ENCODE results near the gene ANKRD53. TPM values are rescaled to one million over a fixed set of nuclear protein-coding genes. Genes with fewer than 3 reads are reported as not detected.
"Not testable (repeated sequence)": the region's sequence is repeated elsewhere in the genome, so short reads cannot be mapped to it uniquely, and the experiment has no call there.

The ANKRD53 gene
- polyA plus RNA-seq, 1 donor = 2.3 TPM

GRCh38 chr2:70992945-70993853 is 14.8 kb downstream of the ANKRD53 start:
- Histone ChIP-seq H3K9me3 (ENCODE audit: control insufficient read depth, low read depth, low read length) (no peaks in the 10 kb centered on the region), H3K27ac (ENCODE audit: low read length) (no peak overlapping the region), H3K27me3 (ENCODE audit: control insufficient read depth, insufficient read depth, low read length) (no peaks in the 10 kb centered on the region), H3K36me3 (ENCODE audit: control insufficient read depth, insufficient read depth, low read length) (peaks cover 38% of the 10 kb centered on the region), H3K4me3 (ENCODE audit: low read length) (peak overlapping the region; percentile 59), H3K4me1 (ENCODE audit: control insufficient read depth, insufficient read depth, low read length) (peaks cover 9% of the 10 kb centered on the region)
- no CpG with 5 or more reads among the region's 12 CpGs for WGBS (ENCODE audit: insufficient coverage, low lambda C conversion rate)
- DNase-seq = no peak

- no peak for DNase-seq
- Histone ChIP-seq H3K27ac (ENCODE audit: low read length) (peak overlapping the region; percentile 23), H3K4me1 (ENCODE audit: control insufficient read depth, insufficient read depth, low read length) (peaks cover 9% of the 10 kb centered on the region), H3K36me3 (ENCODE audit: control insufficient read depth, insufficient read depth, low read length) (peaks cover 28% of the 10 kb centered on the region), H3K4me3 (ENCODE audit: low read length) (peak overlapping the region; percentile 59), H3K27me3 (ENCODE audit: control insufficient read depth, insufficient read depth, low read length) (no peaks in the 10 kb centered on the region), H3K9me3 (ENCODE audit: control insufficient read depth, low read depth, low read length) (no peaks in the 10 kb centered on the region)
- WGBS (ENCODE audit: insufficient coverage, low lambda C conversion rate) = no CpG with 5 or more reads among the region's 49 CpGs
Observed at GRCh38 chr2:70994009-70994698, 15.7 kb downstream of the ANKRD53 start.

GRCh38 chr2:70994699-70995425 is 16.4 kb downstream of the ANKRD53 start, which contains the start of gene TEX261:
Gene TEX261 (minus strand): TSS chr2:70994873. CDS start chr2:70994757, 116 bp downstream.
- H3K36me3 ChIP-seq (ENCODE audit: control insufficient read depth, insufficient read depth, low read length) = peaks cover 21% of the 10 kb centered on the region
- H3K9me3 ChIP-seq (ENCODE audit: control insufficient read depth, low read depth, low read length) = no peaks in the 10 kb centered on the region
- no peaks in the 10 kb centered on the region for H3K27me3 ChIP-seq (ENCODE audit: control insufficient read depth, insufficient read depth, low read length)
- peaks cover 9% of the 10 kb centered on the region for H3K4me1 ChIP-seq (ENCODE audit: control insufficient read depth, insufficient read depth, low read length)
- DNase-seq = peak; percentile 76 to 93
- peak within 1 kb of the TSS; percentile 90 for H3K4me3 ChIP-seq (ENCODE audit: low read length)
- WGBS (ENCODE audit: insufficient coverage, low lambda C conversion rate) = no CpG with 5 or more reads among the region's 65 CpGs
- peak within 1 kb of the TSS; percentile 70 for H3K27ac ChIP-seq (ENCODE audit: low read length)

- 29% methylated on average over 1 of the region's 11 CpGs for WGBS (ENCODE audit: insufficient coverage, low lambda C conversion rate)
- H3K9me3 ChIP-seq (ENCODE audit: control insufficient read depth, low read depth, low read length) = no peaks in the 10 kb centered on the region
- H3K4me1 ChIP-seq (ENCODE audit: control insufficient read depth, insufficient read depth, low read length) = peaks cover 9% of the 10 kb centered on the region
- peak; percentile 40 to 69 for DNase-seq
- H3K36me3 ChIP-seq (ENCODE audit: control insufficient read depth, insufficient read depth, low read length) = peaks cover 16% of the 10 kb centered on the region
- peak overlapping the region; percentile 90 for H3K4me3 ChIP-seq (ENCODE audit: low read length)
- H3K27me3 ChIP-seq (ENCODE audit: control insufficient read depth, insufficient read depth, low read length) = no peaks in the 10 kb centered on the region
- peak overlapping the region; percentile 70 for H3K27ac ChIP-seq (ENCODE audit: low read length)
Observed at GRCh38 chr2:70995426-70995729, 16.9 kb downstream of the ANKRD53 start.

- H3K27me3 ChIP-seq (ENCODE audit: control insufficient read depth, insufficient read depth, low read length); H3K27ac ChIP-seq (ENCODE audit: low read length); H3K36me3 ChIP-seq (ENCODE audit: control insufficient read depth, insufficient read depth, low read length); H3K4me3 ChIP-seq (ENCODE audit: low read length); H3K9me3 ChIP-seq (ENCODE audit: control insufficient read depth, low read depth, low read length); DNase-seq: not testable (repeated sequence)
- peaks cover 18% of the 10 kb centered on the region for H3K4me1 ChIP-seq (ENCODE audit: control insufficient read depth, insufficient read depth, low read length)
- WGBS (ENCODE audit: insufficient coverage, low lambda C conversion rate) = no CpG with 5 or more reads among the region's 4 CpGs
Observed at GRCh38 chr2:70998885-70999284, 20.5 kb downstream of the ANKRD53 start.

GRCh38 chr2:70999362-70999761 is 20.9 kb downstream of the ANKRD53 start:
- no peaks in the 10 kb centered on the region for H3K9me3 ChIP-seq (ENCODE audit: control insufficient read depth, low read depth, low read length)
- no CpG with 5 or more reads among the region's 2 CpGs for WGBS (ENCODE audit: insufficient coverage, low lambda C conversion rate)
- DNase-seq = peak in 1 of 2 donors; percentile 23
- no peaks in the 10 kb centered on the region for H3K27me3 ChIP-seq (ENCODE audit: control insufficient read depth, insufficient read depth, low read length)
- H3K4me1 ChIP-seq (ENCODE audit: control insufficient read depth, insufficient read depth, low read length) = peaks cover 18% of the 10 kb centered on the region
- no peak overlapping the region for H3K27ac ChIP-seq (ENCODE audit: low read length)
- no peaks in the 10 kb centered on the region for H3K36me3 ChIP-seq (ENCODE audit: control insufficient read depth, insufficient read depth, low read length)
- H3K4me3 ChIP-seq (ENCODE audit: low read length) = no peak overlapping the region

GRCh38 chr2:70999931-71000330 is 21.5 kb downstream of the ANKRD53 start:
- H3K27me3 ChIP-seq (ENCODE audit: control insufficient read depth, insufficient read depth, low read length); H3K9me3 ChIP-seq (ENCODE audit: control insufficient read depth, low read depth, low read length); H3K27ac ChIP-seq (ENCODE audit: low read length); H3K36me3 ChIP-seq (ENCODE audit: control insufficient read depth, insufficient read depth, low read length); H3K4me3 ChIP-seq (ENCODE audit: low read length); DNase-seq: not testable (repeated sequence)
- peaks cover 18% of the 10 kb centered on the region for H3K4me1 ChIP-seq (ENCODE audit: control insufficient read depth, insufficient read depth, low read length)
- WGBS (ENCODE audit: insufficient coverage, low lambda C conversion rate) = no CpG with 5 or more reads among the region's 10 CpGs

- Histone ChIP-seq H3K27ac (ENCODE audit: low read length) (peak overlapping the region; percentile 80), H3K4me1 (ENCODE audit: control insufficient read depth, insufficient read depth, low read length) (peaks cover 18% of the 10 kb centered on the region), H3K9me3 (ENCODE audit: control insufficient read depth, low read depth, low read length) (no peaks in the 10 kb centered on the region), H3K27me3 (ENCODE audit: control insufficient read depth, insufficient read depth, low read length) (no peaks in the 10 kb centered on the region), H3K4me3 (ENCODE audit: low read length) (peak overlapping the region; percentile 5), H3K36me3 (ENCODE audit: control insufficient read depth, insufficient read depth, low read length) (no peaks in the 10 kb centered on the region)
- WGBS (ENCODE audit: insufficient coverage, low lambda C conversion rate) = no CpG with 5 or more reads among the region's 21 CpGs
- peak; percentile 65 to 76 for DNase-seq
Observed at GRCh38 chr2:71000780-71001591, 22.6 kb downstream of the ANKRD53 start.

GRCh38 chr2:71001592-71001927 is 23.1 kb downstream of the ANKRD53 start:
- no peak overlapping the region for H3K4me3 ChIP-seq (ENCODE audit: low read length)
- peak overlapping the region; percentile 80 for H3K27ac ChIP-seq (ENCODE audit: low read length)
- no peak for DNase-seq
- H3K4me1 ChIP-seq (ENCODE audit: control insufficient read depth, insufficient read depth, low read length) = peaks cover 18% of the 10 kb centered on the region
- no peaks in the 10 kb centered on the region for H3K27me3 ChIP-seq (ENCODE audit: control insufficient read depth, insufficient read depth, low read length)
- H3K36me3 ChIP-seq (ENCODE audit: control insufficient read depth, insufficient read depth, low read length) = no peaks in the 10 kb centered on the region
- WGBS (ENCODE audit: insufficient coverage, low lambda C conversion rate) = no CpG with 5 or more reads among the region's 5 CpGs
- H3K9me3 ChIP-seq (ENCODE audit: control insufficient read depth, low read depth, low read length) = no peaks in the 10 kb centered on the region

Measured in large intestine (tissue), 3 donors.